ENCODE data around the gene RAI14.
"Not testable (repeated sequence)": the region's sequence is repeated elsewhere in the genome, so short reads cannot be mapped to it uniquely, and the experiment has no call there.

The RAI14 gene

GRCh38 chr5:34699155-34700077 is 43.3 kb downstream of the RAI14 start:
- H3K27ac ChIP-seq, result peak overlapping the region; percentile 40
- no peak for TF ChIP-seq CTCF (IDR thresholded peaks at IDR 0.05)
- no peak for TF ChIP-seq ZFX (IDR thresholded peaks at IDR 0.05; ENCODE audit: borderline replicate concordance)

DNA sequence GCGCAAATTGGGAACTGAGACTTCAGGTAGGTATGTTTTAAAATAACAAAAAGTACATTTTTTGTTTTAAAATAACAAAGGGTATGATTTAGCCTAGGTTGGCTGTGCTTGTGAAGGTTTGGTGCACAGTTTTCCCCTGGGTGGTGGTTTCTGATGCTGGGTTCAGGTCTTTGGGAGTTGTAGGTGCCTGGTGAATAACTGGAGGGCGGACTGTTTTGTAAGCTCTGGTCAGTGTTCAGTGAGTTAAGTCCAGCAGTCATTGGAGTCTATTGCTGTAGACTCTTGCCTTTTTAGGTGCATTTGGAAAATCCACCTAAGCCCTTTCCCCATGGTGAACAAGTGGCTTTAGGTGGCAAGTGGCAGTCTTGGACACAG is 43.9 kb downstream of the RAI14 start:
- TF ChIP-seq ZFX (IDR thresholded peaks at IDR 0.05; ENCODE audit: borderline replicate concordance) (no peak), CTCF (IDR thresholded peaks at IDR 0.05) (no peak)
- peak overlapping the region; percentile 40 for H3K27ac ChIP-seq

DNA sequence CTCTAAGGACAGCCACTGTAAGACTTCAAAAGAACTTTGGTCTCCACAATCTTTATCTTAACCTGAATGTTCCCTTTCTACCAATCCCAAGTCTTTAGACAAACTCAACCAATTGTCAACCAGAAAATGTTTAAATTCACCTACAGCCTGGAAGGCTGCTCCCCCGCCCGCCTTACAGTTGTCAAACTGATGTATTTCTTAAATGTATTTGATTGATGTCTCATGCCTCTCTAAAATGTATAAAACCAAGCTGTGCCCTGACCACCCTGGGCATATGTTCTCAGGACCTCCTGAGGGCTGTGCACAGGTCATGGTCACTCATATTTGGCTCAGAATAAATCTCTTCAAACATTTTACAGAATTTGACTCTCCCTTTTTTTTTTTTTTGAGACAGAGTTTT is 45.3 kb downstream of the RAI14 start:
- not testable (repeated sequence) for H3K27ac ChIP-seq

GRCh38 chr5:34703767-34704713 is 47.9 kb downstream of the RAI14 start:
- no peak overlapping the region for H3K27ac ChIP-seq
- TF ChIP-seq ZFX (IDR thresholded peaks at IDR 0.05; ENCODE audit: borderline replicate concordance) (no peak), CTCF (IDR thresholded peaks at IDR 0.05) (no peak)

GRCh38 chr5:34706084-34706483 is 50.0 kb downstream of the RAI14 start:
- TF ChIP-seq ZFX (IDR thresholded peaks at IDR 0.05; ENCODE audit: borderline replicate concordance) (no peak), CTCF (IDR thresholded peaks at IDR 0.05) (no peak)
- H3K27ac ChIP-seq, result peak overlapping the region; percentile 40

DNA sequence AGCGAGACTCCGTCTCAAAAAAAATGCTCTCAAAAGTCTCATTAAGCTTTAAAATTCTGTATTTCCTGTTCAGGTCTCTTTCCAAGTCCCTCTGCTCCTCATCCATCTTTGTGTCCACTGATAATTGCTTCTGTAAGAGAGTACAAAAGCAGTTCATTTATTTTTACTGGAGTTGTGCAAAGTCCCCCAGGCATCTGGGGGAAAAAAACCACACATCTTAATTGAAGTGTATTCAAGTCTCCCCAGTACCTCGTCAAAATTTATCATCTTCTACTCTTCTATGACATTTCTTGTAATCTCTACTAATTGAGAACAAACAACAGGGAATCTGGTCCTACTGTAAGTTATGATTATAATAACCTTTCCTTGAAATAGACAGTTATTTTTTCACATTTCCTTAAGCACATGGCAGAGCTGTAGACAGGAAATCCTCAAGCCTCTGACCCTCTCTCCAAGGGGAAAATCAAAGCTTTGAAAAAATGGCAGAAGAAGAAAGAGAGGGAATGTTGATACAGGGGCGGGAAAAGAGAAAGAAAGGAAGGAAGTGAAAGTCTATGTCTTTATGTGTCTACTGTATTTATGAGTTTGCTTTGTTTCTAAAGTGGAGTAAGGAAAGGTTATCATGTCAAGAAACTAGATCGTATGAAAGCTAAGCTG is 51.5 kb downstream of the RAI14 start:
- TF ChIP-seq CTCF (IDR thresholded peaks at IDR 0.05), result no peak
- TF ChIP-seq ZFX (IDR thresholded peaks at IDR 0.05; ENCODE audit: borderline replicate concordance), result no peak
- H3K27ac ChIP-seq, result peak overlapping the region; percentile 40

- H3K27ac ChIP-seq, result no peak overlapping the region
- no peak for TF ChIP-seq CTCF (IDR thresholded peaks at IDR 0.05)
Measured at GRCh38 chr5:34708777-34709176, 52.6 kb downstream of the RAI14 start.
